Activated gamma-delta T cell treated with Interleukin-2 at 50 U/mL for 16 hours (primary cell): ENCODE data around the gene PCDHA8.
"Not testable (repeated sequence)": the region's sequence is repeated elsewhere in the genome, so short reads cannot be mapped to it uniquely, and the experiment has no call there.

Experiments
- DNase-seq: peaks from one replicate; pipeline ENCODE4 v3.0.0-alpha.2; 2020

Gene PCDHA8, protein sequence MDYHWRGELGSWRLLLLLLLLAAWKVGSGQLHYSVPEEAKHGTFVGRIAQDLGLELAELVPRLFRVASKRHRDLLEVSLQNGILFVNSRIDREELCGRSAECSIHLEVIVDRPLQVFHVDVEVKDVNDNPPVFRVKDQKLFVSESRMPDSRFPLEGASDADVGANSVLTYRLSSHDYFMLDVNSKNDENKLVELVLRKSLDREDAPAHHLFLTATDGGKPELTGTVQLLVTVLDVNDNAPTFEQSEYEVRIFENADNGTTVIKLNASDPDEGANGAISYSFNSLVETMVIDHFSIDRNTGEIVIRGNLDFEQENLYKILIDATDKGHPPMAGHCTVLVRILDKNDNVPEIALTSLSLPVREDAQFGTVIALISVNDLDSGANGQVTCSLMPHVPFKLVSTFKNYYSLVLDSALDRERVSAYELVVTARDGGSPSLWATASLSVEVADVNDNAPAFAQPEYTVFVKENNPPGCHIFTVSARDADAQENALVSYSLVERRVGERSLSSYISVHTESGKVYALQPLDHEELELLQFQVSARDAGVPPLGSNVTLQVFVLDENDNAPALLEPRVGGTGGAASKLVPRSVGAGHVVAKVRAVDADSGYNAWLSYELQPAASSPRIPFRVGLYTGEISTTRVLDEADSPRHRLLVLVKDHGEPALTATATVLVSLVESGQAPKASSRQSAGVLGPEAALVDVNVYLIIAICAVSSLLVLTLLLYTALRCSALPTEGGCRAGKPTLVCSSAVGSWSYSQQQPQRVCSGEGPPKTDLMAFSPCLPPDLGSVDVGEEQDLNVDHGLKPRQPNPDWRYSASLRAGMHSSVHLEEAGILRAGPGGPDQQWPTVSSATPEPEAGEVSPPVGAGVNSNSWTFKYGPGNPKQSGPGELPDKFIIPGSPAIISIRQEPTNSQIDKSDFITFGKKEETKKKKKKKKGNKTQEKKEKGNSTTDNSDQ

DNA sequence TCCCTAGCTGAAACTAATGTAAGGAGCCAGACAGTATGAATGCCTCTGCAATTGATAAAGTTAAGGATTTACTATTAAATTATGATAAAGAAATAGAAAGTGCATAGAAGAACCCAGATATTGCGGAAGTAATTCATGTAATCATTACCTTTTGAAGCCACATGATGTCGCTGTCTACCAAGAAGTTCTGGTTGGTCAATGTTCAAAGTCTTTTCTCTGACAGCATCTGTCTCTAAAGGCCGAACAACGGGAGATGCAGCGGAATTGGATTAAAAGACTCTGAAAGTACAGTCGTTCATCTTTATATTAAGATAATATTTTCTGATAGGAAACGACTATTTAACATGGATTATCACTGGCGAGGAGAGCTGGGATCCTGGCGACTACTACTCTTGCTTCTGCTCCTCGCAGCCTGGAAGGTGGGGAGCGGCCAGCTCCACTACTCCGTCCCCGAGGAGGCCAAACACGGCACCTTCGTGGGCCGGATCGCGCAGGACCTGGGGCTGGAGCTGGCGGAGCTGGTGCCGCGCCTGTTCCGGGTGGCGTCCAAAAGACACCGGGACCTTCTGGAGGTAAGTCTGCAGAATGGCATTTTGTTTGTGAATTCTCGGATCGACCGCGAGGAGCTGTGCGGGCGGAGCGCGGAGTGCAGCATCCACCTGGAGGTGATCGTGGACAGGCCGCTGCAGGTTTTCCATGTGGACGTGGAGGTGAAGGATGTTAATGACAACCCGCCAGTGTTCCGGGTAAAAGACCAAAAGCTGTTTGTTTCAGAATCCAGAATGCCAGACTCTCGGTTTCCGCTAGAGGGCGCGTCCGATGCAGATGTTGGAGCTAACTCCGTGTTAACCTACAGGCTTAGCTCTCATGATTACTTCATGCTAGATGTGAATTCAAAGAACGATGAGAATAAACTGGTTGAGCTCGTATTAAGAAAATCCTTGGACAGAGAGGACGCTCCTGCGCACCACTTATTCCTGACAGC lies at the start of gene PCDHA8:
Gene PCDHA8, plus strand, starts transcription at position 210 of the 985 bp plus-strand sequence. Its CDS starts 135 bp downstream, at position 345.
- no peak for DNase-seq

DNA sequence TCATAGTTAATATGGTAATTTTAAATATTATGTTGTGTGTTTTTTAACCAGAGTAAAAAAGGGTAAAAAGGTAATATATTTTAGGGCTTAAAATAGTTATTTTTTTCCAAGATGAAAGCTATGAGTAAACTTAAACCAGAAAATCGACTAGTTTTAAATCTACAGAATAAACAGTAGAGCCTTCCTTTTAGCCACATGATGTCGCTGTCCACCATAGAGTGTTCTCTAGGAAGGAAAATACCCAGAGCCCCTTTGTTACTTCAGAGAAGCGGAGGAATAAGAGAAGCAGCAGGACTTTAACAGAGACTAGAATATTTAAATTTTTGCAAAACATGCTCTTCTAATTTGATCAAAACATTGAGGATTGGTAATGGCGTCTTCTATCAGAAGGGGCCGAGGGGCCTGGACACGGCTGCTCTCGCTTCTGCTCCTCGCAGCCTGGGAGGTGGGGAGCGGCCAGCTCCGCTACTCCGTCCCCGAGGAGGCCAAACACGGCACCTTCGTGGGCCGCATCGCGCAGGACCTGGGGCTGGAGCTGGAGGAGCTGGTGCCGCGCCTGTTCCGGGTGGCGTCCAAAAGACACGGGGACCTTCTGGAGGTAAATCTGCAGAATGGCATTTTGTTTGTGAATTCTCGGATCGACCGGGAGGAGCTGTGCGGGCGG lies 46.3 kb upstream of the PCDHA8 start, which contains the start of gene PCDHA2:
Gene PCDHA2, plus strand, starts transcription at position 258 of the 664 bp plus-strand sequence.
- DNase-seq, result no peak

DNA sequence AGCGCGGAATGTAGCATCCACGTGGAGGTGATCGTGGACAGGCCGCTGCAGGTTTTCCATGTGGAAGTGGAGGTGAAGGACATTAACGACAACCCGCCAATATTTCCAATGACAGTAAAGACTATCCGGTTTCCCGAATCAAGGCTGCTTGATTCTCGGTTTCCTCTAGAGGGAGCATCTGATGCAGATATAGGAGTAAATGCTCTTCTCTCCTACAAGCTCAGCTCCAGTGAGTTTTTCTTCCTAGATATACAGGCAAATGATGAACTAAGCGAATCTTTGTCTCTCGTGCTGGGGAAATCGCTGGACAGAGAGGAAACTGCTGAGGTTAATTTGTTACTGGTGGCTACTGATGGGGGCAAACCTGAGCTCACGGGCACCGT lies 45.7 kb upstream of the PCDHA8 start:
- DNase-seq, result no peak

DNA sequence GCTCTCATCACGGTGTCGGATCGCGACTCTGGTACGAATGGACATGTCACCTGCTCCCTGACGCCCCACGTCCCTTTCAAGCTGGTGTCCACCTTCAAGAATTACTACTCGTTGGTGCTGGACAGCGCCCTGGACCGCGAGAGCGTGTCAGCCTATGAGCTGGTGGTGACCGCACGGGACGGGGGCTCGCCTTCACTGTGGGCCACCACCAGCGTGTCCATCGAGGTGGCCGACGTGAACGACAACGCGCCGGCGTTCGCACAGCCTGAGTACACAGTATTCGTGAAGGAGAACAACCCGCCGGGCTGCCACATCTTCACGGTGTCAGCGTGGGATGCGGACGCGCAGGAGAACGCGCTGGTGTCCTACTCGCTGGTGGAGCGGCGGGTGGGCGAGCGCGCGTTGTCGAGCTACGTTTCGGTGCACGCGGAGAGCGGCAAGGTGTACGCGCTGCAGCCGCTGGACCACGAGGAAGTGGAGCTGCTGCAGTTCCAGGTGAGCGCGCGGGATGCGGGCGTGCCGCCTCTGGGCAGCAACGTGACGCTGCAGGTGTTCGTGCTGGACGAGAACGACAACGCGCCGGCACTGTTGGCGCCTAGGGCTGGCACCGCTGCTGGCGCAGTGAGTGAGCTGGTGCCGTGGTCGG lies 44.8 kb upstream of the PCDHA8 start:
- not testable (repeated sequence) for DNase-seq

DNA sequence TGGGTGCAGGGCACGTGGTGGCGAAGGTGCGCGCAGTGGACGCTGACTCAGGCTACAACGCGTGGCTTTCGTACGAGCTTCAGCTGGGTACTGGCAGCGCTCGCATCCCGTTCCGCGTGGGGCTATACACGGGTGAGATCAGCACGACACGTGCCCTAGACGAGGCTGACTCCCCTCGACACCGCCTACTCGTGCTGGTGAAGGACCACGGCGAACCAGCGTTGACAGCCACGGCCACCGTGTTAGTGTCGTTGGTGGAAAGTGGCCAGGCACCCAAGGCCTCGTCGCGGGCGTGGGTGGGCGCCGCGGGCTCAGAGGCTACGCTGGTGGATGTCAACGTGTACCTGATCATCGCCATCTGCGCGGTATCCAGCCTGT lies 44.3 kb upstream of the PCDHA8 start:
- no peak for DNase-seq

DNA sequence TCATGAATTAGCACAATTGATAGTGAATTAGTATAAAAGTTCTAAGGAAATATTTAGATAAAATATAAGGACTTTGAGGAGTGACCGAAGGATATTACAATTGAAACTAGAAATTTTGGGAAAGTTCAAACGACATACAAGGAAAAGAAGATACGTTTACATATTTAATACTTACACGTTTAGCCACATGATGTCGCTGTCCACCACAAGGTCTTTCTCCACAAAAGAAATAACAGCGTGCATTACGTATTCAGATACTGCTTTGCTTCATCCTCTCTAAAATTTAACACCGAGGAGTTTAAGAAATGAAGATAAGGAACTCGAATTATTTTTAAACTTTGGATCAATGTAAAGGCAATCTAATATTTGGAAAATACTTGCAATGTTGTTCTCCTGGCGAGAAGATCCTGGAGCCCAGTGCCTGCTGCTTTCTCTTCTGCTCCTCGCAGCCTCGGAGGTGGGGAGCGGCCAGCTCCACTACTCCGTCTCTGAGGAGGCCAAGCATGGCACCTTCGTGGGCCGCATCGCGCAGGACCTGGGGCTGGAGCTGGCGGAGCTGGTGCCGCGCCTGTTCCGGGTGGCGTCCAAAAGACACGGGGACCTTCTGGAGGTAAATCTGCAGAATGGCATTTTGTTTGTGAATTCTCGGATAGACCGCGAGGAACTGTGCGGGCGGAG lies 40.0 kb upstream of the PCDHA8 start, which contains the start of gene PCDHA3:
Gene PCDHA3, plus strand, starts transcription at position 242 of the 678 bp plus-strand sequence.
- no peak for DNase-seq

DNA sequence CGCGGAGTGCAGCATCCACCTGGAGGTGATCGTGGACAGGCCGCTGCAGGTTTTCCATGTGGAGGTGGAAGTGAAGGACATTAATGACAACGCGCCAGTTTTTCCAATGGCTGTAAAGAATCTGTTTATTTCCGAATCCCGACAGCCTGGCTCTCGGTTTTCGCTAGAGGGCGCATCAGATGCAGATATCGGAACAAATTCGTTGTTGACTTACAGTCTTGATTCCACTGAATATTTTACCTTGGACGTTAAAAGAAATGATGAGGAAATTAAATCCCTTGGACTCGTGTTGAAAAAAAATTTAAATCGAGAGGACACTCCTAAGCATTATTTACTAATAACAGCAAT lies 39.5 kb upstream of the PCDHA8 start:
- DNase-seq, result no peak

DNA sequence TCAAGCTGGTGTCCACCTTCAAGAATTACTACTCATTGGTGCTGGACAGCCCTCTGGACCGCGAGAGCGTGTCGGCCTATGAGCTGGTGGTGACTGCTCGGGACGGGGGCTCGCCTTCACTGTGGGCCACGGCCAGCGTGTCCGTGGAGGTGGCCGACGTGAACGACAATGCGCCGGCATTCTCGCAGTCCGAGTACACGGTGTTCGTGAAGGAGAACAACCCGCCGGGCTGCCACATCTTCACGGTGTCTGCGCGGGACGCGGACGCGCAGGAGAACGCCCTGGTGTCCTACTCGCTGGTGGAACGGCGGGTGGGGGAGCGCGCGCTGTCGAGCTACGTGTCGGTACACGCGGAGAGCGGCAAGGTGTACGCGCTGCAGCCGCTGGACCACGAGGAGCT lies 38.6 kb upstream of the PCDHA8 start:
- DNase-seq, result not testable (repeated sequence)

DNA sequence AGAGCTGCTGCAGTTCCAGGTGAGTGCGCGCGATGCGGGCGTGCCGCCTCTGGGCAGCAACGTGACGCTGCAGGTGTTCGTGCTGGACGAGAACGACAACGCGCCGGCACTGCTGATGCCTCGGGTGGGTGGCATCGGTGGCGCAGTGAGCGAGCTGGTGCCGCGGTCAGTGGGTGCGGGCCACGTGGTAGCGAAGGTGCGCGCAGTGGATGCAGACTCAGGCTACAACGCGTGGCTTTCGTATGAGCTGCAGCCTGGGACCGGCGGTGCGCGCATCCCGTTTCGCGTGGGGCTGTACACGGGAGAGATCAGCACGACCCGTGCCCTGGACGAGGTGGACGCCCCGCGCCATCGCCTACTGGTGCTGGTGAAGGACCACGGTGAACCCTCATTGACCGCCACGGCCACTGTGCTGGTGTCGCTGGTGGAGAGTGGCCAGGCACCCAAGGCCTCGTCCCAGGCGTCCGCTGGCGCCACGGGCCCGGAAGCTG lies 38.2 kb upstream of the PCDHA8 start:
- no peak for DNase-seq

DNA sequence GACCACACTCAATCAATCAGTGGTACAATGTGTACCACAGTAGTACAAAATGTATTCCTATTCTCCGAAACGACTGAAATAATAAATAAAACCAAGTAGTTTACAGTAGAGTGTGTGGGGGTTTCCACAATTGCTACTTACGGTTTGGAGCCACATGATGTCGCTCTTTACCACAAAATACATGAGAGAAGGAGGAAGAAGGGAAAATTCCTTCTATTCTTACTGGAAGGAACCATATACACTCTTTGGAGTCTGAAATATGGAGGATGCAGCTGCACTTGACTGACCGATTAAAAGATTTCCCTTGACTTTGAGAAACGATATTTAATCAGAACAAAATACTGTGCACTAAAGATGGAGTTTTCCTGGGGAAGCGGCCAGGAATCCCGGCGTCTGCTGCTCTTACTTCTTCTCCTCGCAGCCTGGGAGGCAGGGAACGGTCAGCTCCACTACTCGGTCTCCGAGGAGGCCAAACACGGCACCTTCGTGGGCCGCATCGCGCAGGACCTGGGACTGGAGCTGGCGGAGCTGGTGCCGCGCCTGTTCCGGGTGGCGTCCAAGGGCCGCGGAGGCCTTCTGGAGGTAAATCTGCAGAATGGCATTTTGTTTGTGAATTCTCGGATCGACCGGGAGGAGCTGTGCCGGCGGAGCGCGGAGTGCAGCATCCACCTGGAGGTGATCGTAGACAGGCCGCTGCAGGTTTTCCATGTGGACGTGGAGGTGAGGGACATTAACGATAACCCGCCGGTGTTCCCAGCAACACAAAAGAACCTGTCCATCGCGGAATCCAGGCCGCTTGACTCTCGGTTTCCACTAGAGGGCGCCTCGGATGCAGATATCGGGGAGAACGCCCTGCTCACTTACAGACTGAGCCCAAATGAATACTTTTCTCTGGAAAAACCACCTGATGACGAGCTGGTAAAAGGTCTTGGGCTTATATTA lies 33.9 kb upstream of the PCDHA8 start, which contains the start of gene PCDHA4:
Gene PCDHA4, plus strand, starts transcription at position 235 of the 942 bp plus-strand sequence.
- no peak for DNase-seq

DNA sequence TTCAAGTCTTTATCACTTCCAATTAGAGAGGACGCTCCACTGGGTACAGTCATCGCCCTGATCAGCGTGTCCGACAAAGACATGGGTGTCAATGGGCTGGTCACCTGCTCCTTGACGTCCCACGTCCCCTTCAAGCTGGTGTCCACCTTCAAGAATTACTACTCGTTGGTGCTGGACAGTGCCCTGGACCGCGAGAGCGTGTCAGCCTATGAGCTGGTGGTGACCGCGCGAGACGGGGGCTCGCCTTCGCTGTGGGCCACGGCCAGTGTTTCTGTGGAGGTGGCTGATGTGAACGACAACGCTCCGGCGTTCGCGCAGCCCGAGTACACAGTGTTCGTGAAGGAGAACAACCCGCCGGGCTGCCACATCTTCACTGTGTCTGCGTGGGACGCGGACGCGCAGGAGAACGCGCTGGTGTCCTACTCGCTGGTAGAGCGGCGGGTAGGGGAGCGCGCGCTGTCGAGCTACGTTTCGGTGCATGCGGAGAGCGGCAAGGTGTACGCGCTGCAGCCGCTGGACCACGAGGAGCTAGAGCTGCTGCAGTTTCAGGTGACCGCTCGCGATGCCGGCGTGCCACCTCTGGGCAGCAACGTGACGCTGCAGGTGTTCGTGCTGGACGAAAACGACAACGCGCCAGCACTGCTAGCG lies 32.6 kb upstream of the PCDHA8 start:
- not testable (repeated sequence) for DNase-seq

DNA sequence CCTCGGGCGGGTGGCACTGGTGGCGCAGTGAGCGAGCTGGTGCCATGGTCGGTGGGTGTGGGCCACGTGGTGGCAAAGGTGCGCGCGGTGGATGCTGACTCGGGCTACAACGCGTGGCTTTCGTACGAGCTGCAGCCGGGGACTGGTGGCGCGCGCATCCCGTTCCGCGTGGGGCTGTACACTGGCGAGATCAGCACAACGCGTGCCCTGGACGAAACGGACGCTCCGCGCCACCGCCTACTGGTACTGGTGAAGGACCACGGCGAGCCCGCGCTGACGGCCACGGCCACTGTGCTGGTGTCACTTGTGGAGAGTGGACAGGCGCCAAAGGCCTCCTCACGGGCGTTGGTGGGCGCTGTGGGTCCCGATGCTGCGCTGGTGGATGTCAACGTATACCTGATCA lies 32.1 kb upstream of the PCDHA8 start:
- no peak for DNase-seq

DNA sequence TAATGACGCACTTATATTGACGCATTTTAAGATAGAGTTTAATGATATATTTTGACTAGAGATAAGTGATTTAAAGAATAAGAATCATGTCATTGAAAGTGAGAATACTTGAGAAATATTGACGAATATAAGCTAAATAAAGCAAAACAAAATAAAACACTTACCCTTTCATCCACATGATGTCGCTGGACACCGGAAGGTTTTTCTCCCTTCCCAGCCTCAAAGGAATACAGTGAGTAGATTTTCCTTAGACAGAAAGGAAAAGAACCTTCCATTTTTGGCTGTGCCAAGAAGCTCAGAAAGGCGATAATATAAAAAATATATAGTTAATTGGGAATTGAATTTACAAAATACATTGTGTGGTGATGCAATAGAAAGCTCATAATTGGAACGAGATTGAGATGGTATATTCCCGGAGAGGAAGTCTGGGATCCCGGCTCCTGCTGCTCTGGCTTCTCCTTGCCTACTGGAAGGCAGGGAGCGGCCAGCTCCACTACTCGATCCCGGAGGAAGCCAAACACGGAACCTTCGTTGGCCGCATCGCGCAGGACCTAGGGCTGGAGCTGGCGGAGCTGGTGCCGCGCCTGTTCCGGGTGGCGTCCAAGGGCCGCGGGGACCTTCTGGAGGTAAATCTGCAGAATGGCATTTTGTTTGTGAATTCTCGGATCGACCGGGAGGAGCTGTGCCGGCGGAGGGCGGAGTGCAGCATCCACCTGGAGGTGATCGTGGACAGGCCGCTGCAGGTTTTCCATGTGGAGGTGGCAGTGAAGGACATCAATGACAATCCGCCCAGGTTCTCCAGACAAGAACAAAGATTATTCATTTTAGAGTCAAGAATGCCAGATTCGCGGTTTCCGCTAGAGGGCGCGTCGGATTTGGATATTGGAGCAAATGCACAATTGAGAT lies 19.4 kb upstream of the PCDHA8 start, which contains the start of gene PCDHA5:
Gene PCDHA5, plus strand, starts transcription at position 239 of the 906 bp plus-strand sequence.
- DNase-seq, result no peak

DNA sequence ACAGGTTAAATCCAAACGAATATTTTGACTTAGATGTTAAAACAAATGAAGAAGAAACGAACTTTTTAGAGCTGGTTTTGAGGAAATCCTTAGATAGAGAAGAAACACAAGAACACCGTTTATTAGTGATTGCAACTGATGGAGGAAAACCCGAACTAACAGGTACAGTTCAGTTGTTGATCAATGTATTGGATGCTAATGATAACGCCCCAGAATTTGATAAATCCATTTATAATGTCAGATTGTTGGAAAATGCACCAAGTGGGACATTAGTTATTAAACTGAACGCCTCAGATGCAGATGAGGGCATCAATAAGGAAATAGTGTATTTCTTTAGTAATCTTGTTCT lies 18.7 kb upstream of the PCDHA8 start:
- DNase-seq, result no peak

DNA sequence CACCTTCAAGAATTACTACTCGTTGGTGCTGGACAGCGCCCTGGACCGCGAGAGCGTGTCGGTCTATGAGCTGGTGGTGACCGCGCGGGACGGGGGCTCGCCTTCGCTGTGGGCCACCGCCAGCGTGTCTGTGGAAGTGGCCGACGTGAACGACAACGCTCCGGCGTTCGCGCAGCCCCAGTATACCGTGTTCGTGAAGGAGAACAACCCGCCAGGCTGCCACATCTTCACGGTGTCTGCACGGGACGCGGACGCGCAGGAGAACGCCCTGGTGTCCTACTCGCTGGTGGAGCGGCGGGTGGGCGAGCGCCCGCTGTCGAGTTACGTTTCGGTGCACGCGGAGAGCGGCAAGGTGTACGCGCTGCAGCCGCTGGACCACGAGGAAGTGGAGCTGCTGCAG lies 18.0 kb upstream of the PCDHA8 start:
- DNase-seq, result not testable (repeated sequence)

DNA sequence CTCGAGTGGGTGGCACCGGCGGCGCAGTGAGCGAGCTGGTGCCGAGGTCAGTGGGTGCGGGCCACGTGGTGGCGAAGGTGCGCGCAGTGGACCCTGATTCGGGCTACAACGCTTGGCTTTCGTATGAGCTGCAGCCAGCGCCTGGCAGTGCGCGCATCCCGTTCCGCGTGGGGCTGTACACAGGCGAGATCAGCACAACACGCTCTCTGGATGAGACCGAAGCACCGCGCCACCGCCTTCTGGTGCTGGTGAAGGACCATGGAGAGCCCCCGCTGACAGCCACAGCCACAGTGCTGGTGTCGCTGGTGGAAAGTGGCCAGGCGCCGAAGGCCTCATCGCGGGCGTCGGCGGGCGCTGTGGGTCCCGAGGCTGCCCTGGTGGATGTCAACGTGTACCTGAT lies 17.5 kb upstream of the PCDHA8 start:
- no peak for DNase-seq

DNA sequence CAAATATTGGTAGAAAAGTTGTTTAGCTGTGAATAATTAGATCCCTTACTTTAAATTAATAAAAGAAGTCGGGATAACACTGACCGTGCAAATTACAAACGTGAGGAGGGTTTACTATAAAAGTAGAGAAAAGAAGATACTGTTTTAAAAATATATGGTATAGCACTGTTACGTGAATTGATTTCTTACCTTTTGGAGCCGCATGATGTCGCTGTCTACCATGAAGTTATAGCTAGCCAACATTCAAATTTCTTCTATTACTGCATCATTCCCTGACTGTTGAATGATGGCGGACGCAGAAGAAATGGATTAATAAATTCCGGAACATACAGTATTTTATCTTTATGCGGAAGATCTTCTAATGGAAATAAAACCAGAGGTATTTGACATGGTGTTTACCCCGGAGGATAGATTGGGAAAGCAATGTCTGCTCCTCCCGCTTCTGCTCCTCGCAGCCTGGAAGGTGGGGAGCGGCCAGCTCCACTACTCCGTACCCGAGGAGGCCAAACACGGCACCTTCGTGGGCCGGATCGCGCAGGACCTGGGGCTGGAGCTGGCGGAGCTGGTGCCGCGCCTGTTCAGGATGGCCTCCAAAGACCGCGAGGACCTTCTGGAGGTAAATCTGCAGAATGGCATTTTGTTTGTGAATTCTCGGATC lies 13.2 kb upstream of the PCDHA8 start, which contains the start of gene PCDHA6:
Gene PCDHA6, plus strand, starts transcription at position 257 of the 658 bp plus-strand sequence. Its CDS starts 132 bp downstream, at position 389.
- no peak for DNase-seq
